GM21737 (cell line): Measurements from ENCODE around the gene LAMP5.

ENCODE experiments used
- ATAC-seq: cut with Tn5 transposase; IDR thresholded peaks from one replicate; pipeline ENCODE4 v1.9.1; 2021; ENCODE audit warnings: mild to moderate bottlenecking, moderate library complexity; ENCODE audit not compliant: unreplicated experiment

Gene LAMP5

GRCh38 chr20:9499126-9499899, 15.1 kb upstream of the LAMP5 start:
- ATAC-seq = no peak

- ATAC-seq = no peak
Measured at GRCh38 chr20:9500121-9500520, 14.3 kb upstream of the LAMP5 start.

GRCh38 chr20:9501473-9501872, 12.9 kb upstream of the LAMP5 start:
- no peak for ATAC-seq

- no peak for ATAC-seq
Measured at GRCh38 chr20:9503526-9504245, 10.7 kb upstream of the LAMP5 start.

GRCh38 chr20:9506280-9506821, 8.0 kb upstream of the LAMP5 start:
- ATAC-seq = no peak

GRCh38 chr20:9506964-9507369, 7.4 kb upstream of the LAMP5 start:
- ATAC-seq = no peak

GRCh38 chr20:9507544-9508239, 6.7 kb upstream of the LAMP5 start:
- no peak for ATAC-seq

- ATAC-seq = no peak
Measured at GRCh38 chr20:9508240-9508661, 6.1 kb upstream of the LAMP5 start.

GRCh38 chr20:9508696-9509178, 5.7 kb upstream of the LAMP5 start:
- ATAC-seq = no peak

- no peak for ATAC-seq
Measured at GRCh38 chr20:9509246-9509645, 5.1 kb upstream of the LAMP5 start.

- no peak for ATAC-seq
Measured at GRCh38 chr20:9510911-9511310, 3.5 kb upstream of the LAMP5 start.

GRCh38 chr20:9514072-9514460, 324 bp upstream of the LAMP5 start:
- ATAC-seq = no peak

GRCh38 chr20:9515214-9515585, 810 bp downstream of the LAMP5 start:
- ATAC-seq = no peak

GRCh38 chr20:9515741-9516233, 1.4 kb downstream of the LAMP5 start:
- ATAC-seq = no peak

- no peak for ATAC-seq
Measured at GRCh38 chr20:9516234-9516871, 2.0 kb downstream of the LAMP5 start.

GRCh38 chr20:9517297-9518162, 3.1 kb downstream of the LAMP5 start:
- no peak for ATAC-seq

GRCh38 chr20:9518576-9519175, 4.3 kb downstream of the LAMP5 start:
- ATAC-seq = no peak

GRCh38 chr20:9520086-9520485, 5.7 kb downstream of the LAMP5 start:
- no peak for ATAC-seq

- ATAC-seq = no peak
Measured at GRCh38 chr20:9523636-9524035, 9.2 kb downstream of the LAMP5 start.
